Fibroblast of villous mesenchyme (primary cell): Measurements from ENCODE around the gene PSTPIP1. TPM values are rescaled to one million over a fixed set of nuclear protein-coding genes. Genes with fewer than 3 reads are reported as not detected.

Experiments used
- DNase-seq: peaks from one replicate; pipeline ENCODE4 v3.0.0-alpha.2; 2010; ENCODE audit warnings: low read depth
- H3K4me3 ChIP-seq: 2 replicates; pipeline ENCODE4 v1.5.1; 2011; ENCODE audit warnings: low read depth, mild to moderate bottlenecking, low read length
- CTCF ChIP-seq: IDR thresholded peaks from 2 replicates; pipeline ENCODE4 v1.5.1; 2012; ENCODE audit warnings: low read depth, mild to moderate bottlenecking, low read length; ENCODE audit not compliant: insufficient read depth
- total RNA-seq: library from RNA; depleted of rRNA; stranded (reverse); fragments of >200 nt; gene quantifications from 2 replicates; pipeline ENCODE4 v1.2.3, GENCODE V29; 2012

The PSTPIP1 gene
- total RNA-seq, 1 donor, result not detected

GRCh38 chr15:77059786-77060361 is 64.9 kb downstream of the PSTPIP1 start:
- no peak for DNase-seq
- H3K4me3 ChIP-seq, result no peak overlapping the region
- TF ChIP-seq CTCF, result no peak

GRCh38 chr15:77060546-77060945 is 65.6 kb downstream of the PSTPIP1 start:
- no peak for TF ChIP-seq CTCF
- no peak overlapping the region for H3K4me3 ChIP-seq
- peak; percentile 28 for DNase-seq

GRCh38 chr15:77063249-77063648 is 68.3 kb downstream of the PSTPIP1 start:
- TF ChIP-seq CTCF, result no peak
- no peak overlapping the region for H3K4me3 ChIP-seq
- DNase-seq, result no peak

- no peak for DNase-seq
- no peak overlapping the region for H3K4me3 ChIP-seq
- TF ChIP-seq CTCF, result no peak
These were observed 69.1 kb downstream of the PSTPIP1 start for GRCh38 chr15:77064063-77064462.

- no peak for TF ChIP-seq CTCF
- DNase-seq, result peak; percentile 25
- H3K4me3 ChIP-seq, result no peak overlapping the region
These were observed 69.8 kb downstream of the PSTPIP1 start for GRCh38 chr15:77064539-77065308.

- peak; percentile 82 for DNase-seq
- no peak overlapping the region for H3K4me3 ChIP-seq
- TF ChIP-seq CTCF, result no peak
These were observed 72.2 kb downstream of the PSTPIP1 start for GRCh38 chr15:77066971-77067690.
